Measurements from ENCODE around the gene ARID1B.

ARID1B gene

DNA sequence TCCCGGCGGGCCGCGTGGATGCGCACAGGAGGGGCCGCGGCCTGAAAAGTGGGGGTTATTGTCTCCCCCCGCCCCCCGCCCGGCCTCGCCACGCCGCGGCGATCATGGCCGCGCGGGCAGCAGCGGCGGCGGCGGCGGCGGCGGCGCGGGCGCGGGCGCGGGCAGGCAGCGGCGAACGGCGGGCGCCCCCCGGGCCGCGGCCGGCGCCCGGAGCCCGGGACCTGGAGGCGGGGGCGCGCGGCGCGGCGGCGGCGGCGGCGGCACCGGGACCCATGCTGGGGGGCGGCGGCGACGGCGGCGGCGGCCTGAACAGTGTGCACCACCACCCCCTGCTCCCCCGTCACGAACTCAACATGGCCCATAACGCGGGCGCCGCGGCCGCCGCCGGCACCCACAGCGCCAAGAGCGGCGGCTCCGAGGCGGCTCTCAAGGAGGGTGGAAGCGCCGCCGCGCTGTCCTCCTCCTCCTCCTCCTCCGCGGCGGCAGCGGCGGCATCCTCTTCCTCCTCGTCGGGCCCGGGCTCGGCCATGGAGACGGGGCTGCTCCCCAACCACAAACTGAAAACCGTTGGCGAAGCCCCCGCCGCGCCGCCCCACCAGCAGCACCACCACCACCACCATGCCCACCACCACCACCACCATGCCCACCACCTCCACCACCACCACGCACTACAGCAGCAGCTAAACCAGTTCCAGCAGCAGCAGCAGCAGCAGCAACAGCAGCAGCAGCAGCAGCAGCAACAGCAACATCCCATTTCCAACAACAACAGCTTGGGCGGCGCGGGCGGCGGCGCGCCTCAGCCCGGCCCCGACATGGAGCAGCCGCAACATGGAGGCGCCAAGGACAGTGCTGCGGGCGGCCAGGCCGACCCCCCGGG lies 637 bp downstream of the ARID1B start (continued):
- TF ChIP-seq ZNF501 (tag by site-specific recombination; IDR thresholded peaks at IDR 0.05) (peak; percentile 88), ZNF274 (IDR thresholded peaks at IDR 0.05; ENCODE audit: low read length) (no peak), ZNF274 (tag by site-specific recombination; IDR thresholded peaks at IDR 0.05; ENCODE audit: borderline replicate concordance) (no peak), PRDM4 (tag by site-specific recombination; IDR thresholded peaks at IDR 0.05) (no peak), GLIS2 (tag by site-specific recombination; IDR thresholded peaks at IDR 0.05) (peak; percentile 82), SCRT2 (tag by site-specific recombination; IDR thresholded peaks at IDR 0.05) (peak; percentile 79), ZNF449 (tag by site-specific recombination; IDR thresholded peaks at IDR 0.05) (0 out of 2 replicates have a peak, but pooled peaks have one; percentile 24), IKZF3 (tag by site-specific recombination; IDR thresholded peaks at IDR 0.05) (no peak), ZBTB49 (tag by site-specific recombination; IDR thresholded peaks at IDR 0.05; ENCODE audit: low read depth) (no peak), ZNF626 (tag by site-specific recombination; IDR thresholded peaks at IDR 0.05) (no peak), ZNF792 (tag by site-specific recombination; IDR thresholded peaks at IDR 0.05) (peak; percentile 77; the same call in 1 of the 2 replicates), ZNF341 (tag by site-specific recombination; IDR thresholded peaks at IDR 0.05; ENCODE audit: low read depth) (peak; percentile 73), ZFP37 (tag by site-specific recombination; IDR thresholded peaks at IDR 0.05) (peak; percentile 81; the same call in 1 of the 2 replicates)
- TF ChIP-seq, protein P1, sequence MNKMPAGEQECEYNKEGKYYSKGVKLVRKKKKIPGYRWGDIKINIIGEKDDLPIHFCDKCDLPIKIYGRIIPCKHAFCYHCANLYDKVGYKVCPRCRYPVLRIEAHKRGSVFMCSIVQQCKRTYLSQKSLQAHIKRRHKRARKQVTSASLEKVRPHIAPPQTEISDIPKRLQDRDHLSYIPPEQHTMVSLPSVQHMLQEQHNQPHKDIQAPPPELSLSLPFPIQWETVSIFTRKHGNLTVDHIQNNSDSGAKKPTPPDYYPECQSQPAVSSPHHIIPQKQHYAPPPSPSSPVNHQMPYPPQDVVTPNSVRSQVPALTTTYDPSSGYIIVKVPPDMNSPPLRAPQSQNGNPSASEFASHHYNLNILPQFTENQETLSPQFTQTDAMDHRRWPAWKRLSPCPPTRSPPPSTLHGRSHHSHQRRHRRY (tag by site-specific recombination; IDR thresholded peaks at IDR 0.05) = 0 out of 2 replicates have a peak, but pooled peaks have one; percentile 10

DNA sequence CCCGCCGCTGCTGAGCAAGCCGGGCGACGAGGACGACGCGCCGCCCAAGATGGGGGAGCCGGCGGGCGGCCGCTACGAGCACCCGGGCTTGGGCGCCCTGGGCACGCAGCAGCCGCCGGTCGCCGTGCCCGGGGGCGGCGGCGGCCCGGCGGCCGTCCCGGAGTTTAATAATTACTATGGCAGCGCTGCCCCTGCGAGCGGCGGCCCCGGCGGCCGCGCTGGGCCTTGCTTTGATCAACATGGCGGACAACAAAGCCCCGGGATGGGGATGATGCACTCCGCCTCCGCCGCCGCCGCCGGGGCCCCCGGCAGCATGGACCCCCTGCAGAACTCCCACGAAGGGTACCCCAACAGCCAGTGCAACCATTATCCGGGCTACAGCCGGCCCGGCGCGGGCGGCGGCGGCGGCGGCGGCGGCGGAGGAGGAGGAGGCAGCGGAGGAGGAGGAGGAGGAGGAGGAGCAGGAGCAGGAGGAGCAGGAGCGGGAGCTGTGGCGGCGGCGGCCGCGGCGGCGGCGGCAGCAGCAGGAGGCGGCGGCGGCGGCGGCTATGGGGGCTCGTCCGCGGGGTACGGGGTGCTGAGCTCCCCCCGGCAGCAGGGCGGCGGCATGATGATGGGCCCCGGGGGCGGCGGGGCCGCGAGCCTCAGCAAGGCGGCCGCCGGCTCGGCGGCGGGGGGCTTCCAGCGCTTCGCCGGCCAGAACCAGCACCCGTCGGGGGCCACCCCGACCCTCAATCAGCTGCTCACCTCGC lies 1.5 kb downstream of the ARID1B start:
- ChIA-PET CTCF (interaction anchor here (0.6 to 0.9 kb wide), 4 partner anchors 73 to 172 kb away, joined by 3 to 4 read pairs (median 3); no protein-coding TSS in a partner anchor), POLR2A (interaction anchor here (0.6 to 2.7 kb wide), 3 partner anchors 70 to 93 kb away, joined by 3 to 8 read pairs (median 3); no protein-coding TSS in a partner anchor)
- peak overlapping the region; percentile 99 for H3K27ac ChIP-seq (ENCODE audit: extremely low read depth, low read depth, low read length)
- peaks cover 27% of the 10 kb centered on the region for H3K4me1 ChIP-seq (ENCODE audit: control insufficient read depth, insufficient read depth, low read length)
- H3K9me3 ChIP-seq (ENCODE audit: control insufficient read depth, insufficient read depth, low read depth, low read length) = no peaks in the 10 kb centered on the region
- no peaks in the 10 kb centered on the region for H3K36me3 ChIP-seq (ENCODE audit: control insufficient read depth in 2 of 2, insufficient read depth in 1 of 2, low read length in 2 of 2)
- H3K4me3 ChIP-seq (ENCODE audit: low read depth, low read length) = peak overlapping the region; percentile 94
- TF ChIP-seq ZBTB7A (tag by site-specific recombination; IDR thresholded peaks at IDR 0.05; ENCODE audit: low read depth) = no peak
- TF ChIP-seq ZFHX2 (tag by site-specific recombination; conservative IDR thresholded peaks at IDR 0.05) = peak; percentile 83
- TF ChIP-seq ZBTB20 (tag by site-specific recombination; IDR thresholded peaks at IDR 0.05) = 0 out of 2 replicates have a peak, but pooled peaks have one; percentile 5
- peak; percentile 75 for TF ChIP-seq EGR2 (tag by site-specific recombination; IDR thresholded peaks at IDR 0.05; ENCODE audit: low read depth)
- no peak for TF ChIP-seq ZNF518A (tag by site-specific recombination; conservative IDR thresholded peaks at IDR 0.05; ENCODE audit: low read depth)
- TF ChIP-seq YY2 (tag by site-specific recombination; IDR thresholded peaks at IDR 0.05) = peak; percentile 40; the same call in 1 of the 2 replicates
- no peak for TF ChIP-seq OVOL3 (tag by site-specific recombination; IDR thresholded peaks at IDR 0.05)

Data from HEK293 (cell line).